M059J (cell line): ENCODE measurements around the gene SNRK. TPM values are rescaled to one million over a fixed set of nuclear protein-coding genes. Genes with fewer than 3 reads are reported as not detected.

Experiments
- DNase-seq: peaks from one replicate; pipeline ENCODE4 v3.0.0-alpha.2; 2012; ENCODE audit warnings: low read depth
- total RNA-seq: library from RNA; depleted of rRNA; stranded (reverse); fragments of >200 nt; shearing (Covaris generic); gene quantifications from 2 replicates; pipeline ENCODE4 v1.2.3, GENCODE V29; 2014

SNRK gene
- total RNA-seq, 1 experiment from 2014 or later = 13.6 TPM

GRCh38 chr3:43309372-43310305 is 23.3 kb downstream of the SNRK start:
- DNase-seq = no peak

- no peak for DNase-seq
Measured at GRCh38 chr3:43316783-43317460, 30.6 kb downstream of the SNRK start.

GRCh38 chr3:43317461-43318316 is 31.3 kb downstream of the SNRK start:
- DNase-seq = no peak

GRCh38 chr3:43319376-43319775 is 33.0 kb downstream of the SNRK start:
- DNase-seq = no peak

GRCh38 chr3:43319794-43320193 is 33.5 kb downstream of the SNRK start:
- DNase-seq = no peak

- no peak for DNase-seq
Measured at GRCh38 chr3:43320288-43320687, 33.9 kb downstream of the SNRK start.

GRCh38 chr3:43323541-43323940 is 37.2 kb downstream of the SNRK start:
- DNase-seq = no peak

- no peak for DNase-seq
Measured at GRCh38 chr3:43326891-43327581, 40.7 kb downstream of the SNRK start.

GRCh38 chr3:43327582-43327979 is 41.2 kb downstream of the SNRK start:
- no peak for DNase-seq

- DNase-seq = no peak
Measured at GRCh38 chr3:43328653-43329052, 42.3 kb downstream of the SNRK start.

- DNase-seq = peak; percentile 13
Measured at GRCh38 chr3:43330981-43331380, 44.6 kb downstream of the SNRK start.

- DNase-seq = no peak
Measured at GRCh38 chr3:43331381-43331780, 45.0 kb downstream of the SNRK start.

- DNase-seq = no peak
Measured at GRCh38 chr3:43334976-43335375, 48.6 kb downstream of the SNRK start.

- DNase-seq = no peak
Measured at GRCh38 chr3:43335799-43336198, 49.5 kb downstream of the SNRK start.

- DNase-seq = peak; percentile 24
Measured at GRCh38 chr3:43338295-43338694, 52.0 kb downstream of the SNRK start.

GRCh38 chr3:43340403-43340802 is 54.1 kb downstream of the SNRK start:
- no peak for DNase-seq

GRCh38 chr3:43341788-43342187 is 55.4 kb downstream of the SNRK start:
- no peak for DNase-seq

GRCh38 chr3:43343185-43343584 is 56.8 kb downstream of the SNRK start:
- no peak for DNase-seq

GRCh38 chr3:43343815-43344214 is 57.5 kb downstream of the SNRK start:
- DNase-seq = no peak

GRCh38 chr3:43344520-43344919 is 58.2 kb downstream of the SNRK start:
- DNase-seq = no peak

- DNase-seq = no peak
Measured at GRCh38 chr3:43345246-43345645, 58.9 kb downstream of the SNRK start.
